Inferior parietal cortex (tissue), 1 donor: ENCODE results near the gene TOR4A.

Source experiments
- DNase-seq: peaks from one replicate; pipeline ENCODE4 v3.0.0-alpha.2; 2016; ENCODE audit errors: extremely low spot score

The TOR4A gene

GRCh38 chr9:137271696-137272076 is 5.8 kb upstream of the TOR4A start:
- DNase-seq: no peak

- DNase-seq: no peak
These were observed 5.1 kb upstream of the TOR4A start for GRCh38 chr9:137272241-137273094.

DNA sequence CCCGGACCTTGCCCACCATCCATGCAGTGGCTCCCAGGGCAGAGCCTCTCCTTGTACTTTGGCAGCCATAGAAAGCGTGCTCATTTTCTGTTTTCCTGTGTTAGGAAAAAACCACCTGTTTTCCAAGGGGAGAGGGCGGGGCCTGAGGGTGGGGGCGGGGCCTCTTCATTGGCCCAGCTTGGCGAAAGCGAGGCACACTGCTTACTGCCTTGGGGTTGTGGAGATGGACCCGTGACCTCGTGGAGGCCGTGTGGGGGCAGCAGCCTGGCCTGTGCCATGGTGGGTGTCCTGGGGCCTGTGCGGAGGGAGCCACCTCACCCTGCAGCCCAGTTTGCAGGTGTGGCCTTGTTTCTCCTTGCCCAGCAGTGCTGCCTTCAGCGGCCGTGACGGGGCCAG is 4.4 kb upstream of the TOR4A start:
- no peak for DNase-seq

GRCh38 chr9:137273611-137274320 is 3.8 kb upstream of the TOR4A start:
- no peak for DNase-seq

DNA sequence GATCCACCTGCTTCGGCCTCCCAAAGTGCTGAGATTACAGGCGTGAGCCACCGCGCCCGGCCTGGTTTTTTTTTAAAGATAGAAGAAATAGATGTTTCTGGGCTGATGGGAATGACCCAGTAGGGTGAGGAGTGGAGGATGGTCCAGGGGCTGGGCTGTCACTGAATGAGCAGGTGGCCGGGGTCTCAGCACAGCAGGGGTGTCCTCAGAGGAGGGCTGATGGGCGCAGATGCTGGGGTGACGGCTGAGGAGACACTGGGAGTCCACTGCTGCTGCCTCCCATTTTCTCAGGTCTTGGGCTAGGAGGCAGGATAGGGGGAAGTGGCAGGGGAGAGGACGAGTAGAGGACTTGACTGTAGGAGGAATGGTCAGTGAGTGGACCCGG is 2.3 kb upstream of the TOR4A start:
- no peak for DNase-seq

- DNase-seq: no peak
These were observed 1.7 kb upstream of the TOR4A start for GRCh38 chr9:137275588-137276472.

DNA sequence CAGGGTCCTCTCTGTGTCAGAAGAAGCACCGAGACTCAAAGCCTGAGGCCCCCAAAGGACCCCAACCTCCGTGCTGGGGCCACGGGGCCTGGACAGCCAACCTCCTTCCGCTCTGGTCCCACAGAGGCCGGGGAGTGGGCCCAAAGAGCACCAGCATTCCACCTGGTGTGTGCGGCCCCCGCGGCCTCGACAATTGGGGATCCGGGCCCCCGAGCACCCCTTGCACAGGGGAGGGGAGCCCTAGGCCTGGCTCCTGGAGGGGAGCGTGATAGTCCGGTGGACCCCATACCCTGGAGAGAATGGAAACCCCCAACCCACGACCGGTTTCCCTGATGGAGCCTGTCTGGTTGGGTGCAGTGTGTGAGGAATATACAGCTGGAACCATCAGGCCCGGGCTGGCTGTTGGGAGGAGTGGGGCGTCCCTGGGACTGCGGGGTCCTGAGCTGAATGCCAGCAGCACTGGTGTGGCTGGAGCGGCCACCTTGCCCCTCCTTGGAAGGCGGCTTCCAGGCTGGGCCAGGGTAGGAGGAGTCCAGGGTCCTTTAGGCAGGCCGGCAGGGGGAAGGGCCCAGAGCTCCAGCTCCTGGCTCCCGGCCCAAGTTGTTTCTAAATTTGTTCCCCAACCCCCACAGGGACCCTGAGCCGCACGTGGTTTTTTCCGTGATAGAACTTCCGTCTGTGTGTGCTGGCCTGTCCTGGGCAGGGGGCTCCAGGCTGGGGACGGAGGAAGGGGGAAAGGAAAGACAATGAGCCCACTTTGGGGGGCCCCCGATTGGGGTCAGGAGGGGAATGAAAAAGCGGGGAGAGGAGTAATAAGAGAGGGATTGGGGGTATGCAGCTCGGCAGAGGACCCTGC is 825 bp upstream of the TOR4A start:
- DNase-seq: no peak

DNA sequence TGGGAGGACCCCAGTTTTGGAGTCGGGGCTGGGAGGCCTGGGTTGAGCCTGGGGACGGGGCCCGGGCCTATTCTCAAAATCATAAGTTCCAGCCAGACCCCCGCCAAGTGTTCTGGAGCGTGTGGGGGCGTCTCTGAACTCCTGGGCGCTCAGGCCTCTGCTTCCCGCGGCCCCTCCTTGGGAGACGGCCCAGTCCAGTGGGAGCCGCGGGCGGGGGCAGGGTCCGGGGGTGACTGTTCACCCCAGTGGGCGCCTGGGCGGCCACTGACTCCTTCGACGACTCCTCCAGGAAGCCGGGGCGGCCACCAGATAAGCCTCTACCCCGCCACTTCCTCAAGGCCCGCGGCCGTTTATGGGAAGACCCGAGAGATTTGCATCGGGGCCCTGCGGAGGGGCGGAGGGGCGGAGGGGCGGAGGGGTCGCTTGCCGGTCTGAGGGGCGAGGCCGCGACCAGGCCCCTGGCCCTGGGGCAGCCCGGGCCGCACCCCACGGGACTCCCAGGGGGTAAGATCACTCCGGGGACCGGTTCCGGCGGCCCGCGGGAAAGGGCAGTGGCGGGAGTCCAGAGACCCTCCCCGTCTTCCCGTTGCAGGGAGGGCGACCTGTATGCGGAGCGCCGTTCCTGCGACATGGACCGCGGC is 655 bp downstream of the TOR4A start:
- no peak for DNase-seq

- DNase-seq: no peak
These were observed 1.5 kb downstream of the TOR4A start for GRCh38 chr9:137278721-137279711.

GRCh38 chr9:137279741-137280473 is 2.4 kb downstream of the TOR4A start:
- no peak for DNase-seq

DNA sequence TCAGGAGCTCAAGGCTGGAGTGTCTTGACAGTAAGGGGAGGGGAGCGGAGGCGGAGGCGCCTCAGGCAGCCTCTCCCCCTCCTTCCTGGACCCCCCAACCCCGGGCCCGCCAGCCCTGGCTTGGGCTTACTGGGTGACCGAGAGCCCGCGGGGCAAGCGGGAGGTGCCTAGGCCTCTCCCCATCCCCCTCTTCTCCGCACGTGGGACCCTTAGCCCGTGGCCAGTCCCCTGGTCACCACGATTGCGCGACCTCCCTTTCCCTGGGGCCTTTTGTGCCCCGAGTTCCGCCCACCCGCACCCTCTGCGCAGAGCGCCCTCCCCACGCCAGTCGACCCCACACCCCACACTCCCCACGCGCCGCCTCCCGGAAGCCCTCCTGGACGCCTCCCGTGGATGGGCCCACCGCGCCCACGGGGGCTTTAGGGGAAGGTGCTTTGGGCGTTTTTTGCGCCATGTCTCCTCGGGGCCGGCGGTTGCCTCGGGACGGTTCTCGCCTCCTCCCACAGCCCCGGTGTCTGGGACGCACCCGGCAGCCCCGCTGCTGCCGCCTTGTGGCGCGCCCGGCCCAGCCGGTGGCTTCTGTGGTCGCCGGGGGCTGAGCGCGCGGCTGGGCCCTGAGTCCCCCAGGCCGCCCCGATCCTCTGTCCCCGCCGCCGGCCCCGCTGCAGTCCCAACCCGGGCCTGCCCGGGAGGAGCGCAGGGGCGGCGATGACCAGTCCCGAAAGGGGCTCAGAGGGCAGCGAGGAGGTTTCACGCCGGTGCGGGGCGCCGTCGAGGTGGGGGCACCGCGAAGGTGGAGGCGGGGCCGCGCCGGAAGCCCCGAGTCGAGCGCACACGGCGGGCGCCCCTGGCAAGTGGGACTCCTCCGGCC is 3.2 kb downstream of the TOR4A start:
- DNase-seq: no peak

- no peak for DNase-seq
These were observed 4.0 kb downstream of the TOR4A start for GRCh38 chr9:137281345-137282116.

- DNase-seq: no peak
These were observed 9.5 kb downstream of the TOR4A start for GRCh38 chr9:137286975-137287383.

DNA sequence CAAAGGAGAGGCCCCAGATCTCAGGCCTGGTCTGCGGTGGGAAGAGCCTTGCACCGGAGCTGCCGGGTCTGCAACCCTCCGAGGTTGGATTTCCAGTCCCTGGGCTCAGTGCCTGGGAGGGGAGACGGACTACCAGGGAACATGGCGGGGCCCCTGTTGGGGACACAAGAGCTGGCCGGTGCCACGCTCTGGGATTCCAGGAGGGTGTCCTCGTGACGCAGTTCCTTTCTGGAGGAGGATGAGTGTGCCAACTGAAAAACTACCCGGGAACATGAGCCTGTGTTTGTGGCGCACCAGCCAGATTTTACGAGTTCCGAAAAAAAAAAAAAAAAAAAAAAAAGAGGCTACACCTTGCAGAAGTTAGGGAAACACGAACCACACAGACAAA is 15.6 kb downstream of the TOR4A start:
- DNase-seq: no peak

DNA sequence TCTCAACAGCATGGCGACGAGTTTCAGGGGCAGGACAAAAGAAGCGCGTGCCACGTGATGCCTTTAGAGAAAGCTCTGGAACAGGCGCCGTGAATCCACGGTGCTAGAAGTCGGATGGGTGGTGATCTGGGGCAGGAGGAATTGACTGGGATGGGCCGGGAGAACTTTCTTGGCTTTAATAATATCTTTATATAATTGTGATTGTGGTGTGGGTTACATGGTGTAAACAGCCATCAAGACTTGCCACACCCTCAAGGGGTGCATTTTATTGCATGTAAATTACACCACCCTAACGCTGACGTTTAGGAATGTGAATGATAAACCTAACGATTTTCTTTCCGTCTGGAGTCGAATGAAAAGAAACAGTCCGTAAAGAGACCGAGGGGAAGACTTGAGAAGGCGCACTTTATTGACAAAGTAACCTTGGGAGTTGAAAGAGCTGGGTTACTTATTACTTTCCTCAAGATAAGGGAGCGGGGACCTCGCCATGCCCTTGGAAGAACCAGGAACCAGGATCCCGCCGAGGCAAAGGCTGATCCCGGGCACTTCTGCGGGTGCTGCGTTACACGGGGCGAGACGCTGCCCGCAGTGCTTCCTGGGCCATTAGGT is 16.1 kb downstream of the TOR4A start:
- DNase-seq: no peak

DNA sequence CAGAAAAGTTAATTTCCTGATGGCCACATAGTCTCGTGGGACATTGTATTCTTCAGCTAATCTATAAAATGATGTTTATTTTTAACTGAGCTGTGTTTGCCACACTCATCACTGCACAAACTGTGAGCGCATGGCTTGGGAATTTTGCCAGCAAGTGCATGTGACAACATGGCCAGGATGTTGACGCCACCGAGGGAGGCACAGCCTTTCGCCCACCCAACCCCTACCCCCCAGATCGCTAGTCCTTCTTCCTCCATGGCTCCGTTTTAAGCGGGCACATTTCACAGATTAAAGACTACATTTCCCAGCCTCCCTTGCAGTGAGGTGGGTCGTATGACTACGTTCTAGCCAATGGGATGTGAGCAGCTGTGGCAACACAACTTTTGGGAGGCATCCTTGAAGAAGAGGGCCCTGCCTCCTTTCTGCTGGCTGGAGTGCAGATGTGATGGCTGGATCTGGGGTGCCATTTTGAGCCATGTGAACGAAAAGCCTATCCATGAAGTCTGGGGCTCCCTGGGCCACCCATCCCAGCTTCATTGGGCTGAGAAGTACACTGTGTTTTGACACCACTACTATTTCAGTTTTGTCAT is 16.7 kb downstream of the TOR4A start:
- DNase-seq: no peak
